ENCODE data around the gene ADAMTS8. TPM values are rescaled to one million over a fixed set of nuclear protein-coding genes. Genes with fewer than 3 reads are reported as not detected.

ADAMTS8 gene
- total RNA-seq, 1 experiment from 2014 or later = 0.07 TPM

DNA sequence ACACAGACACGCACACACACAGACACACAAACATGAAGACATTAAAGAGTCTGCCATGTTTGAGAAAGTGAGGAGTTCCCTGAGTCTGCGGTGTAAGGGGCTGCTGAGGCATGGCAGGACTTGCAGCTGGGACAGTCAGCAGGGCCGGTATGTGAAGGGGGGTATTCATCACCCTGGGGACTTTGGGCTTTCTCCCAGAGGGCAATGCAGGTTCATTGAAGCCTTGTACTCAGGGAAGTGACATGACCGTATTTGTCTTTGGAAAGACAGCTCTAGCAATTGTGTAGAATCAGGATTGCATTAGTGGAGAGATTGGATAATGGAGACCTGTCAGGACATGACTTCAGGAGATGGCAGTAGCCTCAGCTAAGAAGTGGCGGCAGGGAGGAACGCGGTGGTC is 9.4 kb upstream of the ADAMTS8 start:
- ATAC-seq = no peak
- intact Hi-C loops (cut with micrococcal nuclease) = loop anchor here (10.0 kb wide), 2 partner anchors 227 to 653 kb away; no protein-coding TSS in a partner anchor
- DNase-seq (ENCODE audit: low read depth, low spot score) = no peak
- H3K4me3 ChIP-seq (replicated peaks in 1 of 2; ENCODE audit: low read depth in 1 of 2, low read length in 2 of 2) = no peak overlapping the region
- H4K20me1 ChIP-seq (ENCODE audit: insufficient read depth) = no peaks in the 10 kb centered on the region
- no peaks in the 10 kb centered on the region; the same call in 1 of the 2 replicates for H3K27me3 ChIP-seq (ENCODE audit: insufficient read depth, low read length)
- H3K4me2 ChIP-seq (ENCODE audit: low read length) = no peak overlapping the region
- no peaks in the 10 kb centered on the region for H3K9me2 ChIP-seq (ENCODE audit: insufficient read depth)
- no peaks in the 10 kb centered on the region for H3K9me3 ChIP-seq (ENCODE audit: control insufficient read depth in 1 of 2, insufficient read depth in 1 of 2, low read depth in 1 of 2, low read length in 2 of 2)
- ChIA-PET RAD21 (ENCODE audit: low non-redundant PET in 1 of 2, low total read pairs in 2 of 2, uncharacterized antibody in 2 of 2, unreplicated experiment in 2 of 2) (no interaction called here), POLR2A (no interaction called here), CTCF (interaction anchor here (1.6 to 2.0 kb wide), 2 partner anchors 424 to 457 kb away, joined by 5 to 7 read pairs; no protein-coding TSS in a partner anchor)
- peaks cover 0 to 3% of the 10 kb centered on the region in 2 experiments; a peak in 1 of 4 replicates for H3K4me1 ChIP-seq (ENCODE audit: control insufficient read depth in 1 of 2, insufficient read depth in 2 of 2, low read length in 2 of 2)
- TF ChIP-seq ZNF274 (IDR thresholded peaks at IDR 0.05; ENCODE audit: low read depth, low read length) (no peak), POLR2A (IDR thresholded peaks at IDR 0.05; ENCODE audit: borderline replicate concordance, extremely low read depth, insufficient read depth, insufficient read length) (no peak), EZH2phosphoT487 (IDR thresholded peaks at IDR 0.05; ENCODE audit: borderline replicate concordance) (no peak), CBX3 (IDR thresholded peaks at IDR 0.05; ENCODE audit: low read depth) (no peak), SIN3A (IDR thresholded peaks at IDR 0.05; ENCODE audit: low read depth) (no peak), YY1 (IDR thresholded peaks at IDR 0.05; ENCODE audit: extremely low read depth, insufficient replicate concordance, low read depth, low read length) (no peak)
- no peak overlapping the region for H2AFZ ChIP-seq (ENCODE audit: low read depth, low read length, poor library complexity, severe bottlenecking)
- BruUV-seq (replicated peaks) = no TSS peak
- no peaks in the 10 kb centered on the region for H3K36me3 ChIP-seq (ENCODE audit: control insufficient read depth in 1 of 2, insufficient read depth in 2 of 2, low read length in 2 of 2)
- no peak overlapping the region for H3K9ac ChIP-seq (ENCODE audit: low read length)
- no peak overlapping the region for H3K27ac ChIP-seq (ENCODE audit: low read depth, low read length)
- no peaks in the 10 kb centered on the region for H3K79me2 ChIP-seq (ENCODE audit: insufficient read depth, low read length)

DNA sequence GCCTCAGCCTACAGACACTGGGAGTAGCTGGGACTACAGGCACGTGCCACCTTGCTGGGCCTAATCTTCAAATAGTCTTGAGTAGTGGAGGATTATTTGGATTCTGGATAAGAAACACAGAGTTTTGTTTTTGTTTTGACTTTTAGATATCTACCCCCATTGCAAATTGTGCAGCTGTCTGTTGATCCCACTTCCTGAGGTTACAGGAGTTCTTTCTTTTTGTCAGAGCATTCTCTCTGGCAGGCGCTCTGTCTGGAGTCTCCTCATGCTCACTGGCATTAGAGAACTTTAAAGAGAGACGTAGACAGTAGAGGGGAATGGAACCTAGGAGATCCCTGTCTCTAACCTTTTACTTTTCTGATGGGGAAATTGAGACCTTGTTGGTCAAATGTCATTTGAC is 7.8 kb upstream of the ADAMTS8 start:
- no peak for DNase-seq (ENCODE audit: low read depth, low spot score)
- ChIA-PET RAD21 (ENCODE audit: low non-redundant PET in 1 of 2, low total read pairs in 2 of 2, uncharacterized antibody in 2 of 2, unreplicated experiment in 2 of 2) (no interaction called here), POLR2A (no interaction called here), CTCF (interaction anchor here (1.2 kb wide), 1 partner anchor 460 kb away, joined by 3 read pairs; no protein-coding TSS in a partner anchor)
- no peak for TF ChIP-seq EZH2 (IDR thresholded peaks at IDR 0.05)
- no peak for TF ChIP-seq CEBPB (IDR thresholded peaks at IDR 0.05; ENCODE audit: low read depth)
- TF ChIP-seq SIN3A (IDR thresholded peaks at IDR 0.05; ENCODE audit: low read depth) = no peak
- no peak for TF ChIP-seq ZNF274 (IDR thresholded peaks at IDR 0.05; ENCODE audit: low read depth, low read length)
- TF ChIP-seq, protein P1, sequence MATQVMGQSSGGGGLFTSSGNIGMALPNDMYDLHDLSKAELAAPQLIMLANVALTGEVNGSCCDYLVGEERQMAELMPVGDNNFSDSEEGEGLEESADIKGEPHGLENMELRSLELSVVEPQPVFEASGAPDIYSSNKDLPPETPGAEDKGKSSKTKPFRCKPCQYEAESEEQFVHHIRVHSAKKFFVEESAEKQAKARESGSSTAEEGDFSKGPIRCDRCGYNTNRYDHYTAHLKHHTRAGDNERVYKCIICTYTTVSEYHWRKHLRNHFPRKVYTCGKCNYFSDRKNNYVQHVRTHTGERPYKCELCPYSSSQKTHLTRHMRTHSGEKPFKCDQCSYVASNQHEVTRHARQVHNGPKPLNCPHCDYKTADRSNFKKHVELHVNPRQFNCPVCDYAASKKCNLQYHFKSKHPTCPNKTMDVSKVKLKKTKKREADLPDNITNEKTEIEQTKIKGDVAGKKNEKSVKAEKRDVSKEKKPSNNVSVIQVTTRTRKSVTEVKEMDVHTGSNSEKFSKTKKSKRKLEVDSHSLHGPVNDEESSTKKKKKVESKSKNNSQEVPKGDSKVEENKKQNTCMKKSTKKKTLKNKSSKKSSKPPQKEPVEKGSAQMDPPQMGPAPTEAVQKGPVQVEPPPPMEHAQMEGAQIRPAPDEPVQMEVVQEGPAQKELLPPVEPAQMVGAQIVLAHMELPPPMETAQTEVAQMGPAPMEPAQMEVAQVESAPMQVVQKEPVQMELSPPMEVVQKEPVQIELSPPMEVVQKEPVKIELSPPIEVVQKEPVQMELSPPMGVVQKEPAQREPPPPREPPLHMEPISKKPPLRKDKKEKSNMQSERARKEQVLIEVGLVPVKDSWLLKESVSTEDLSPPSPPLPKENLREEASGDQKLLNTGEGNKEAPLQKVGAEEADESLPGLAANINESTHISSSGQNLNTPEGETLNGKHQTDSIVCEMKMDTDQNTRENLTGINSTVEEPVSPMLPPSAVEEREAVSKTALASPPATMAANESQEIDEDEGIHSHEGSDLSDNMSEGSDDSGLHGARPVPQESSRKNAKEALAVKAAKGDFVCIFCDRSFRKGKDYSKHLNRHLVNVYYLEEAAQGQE (IDR thresholded peaks at IDR 0.05; ENCODE audit: low read depth) = no peak
- TF ChIP-seq, protein P2, sequence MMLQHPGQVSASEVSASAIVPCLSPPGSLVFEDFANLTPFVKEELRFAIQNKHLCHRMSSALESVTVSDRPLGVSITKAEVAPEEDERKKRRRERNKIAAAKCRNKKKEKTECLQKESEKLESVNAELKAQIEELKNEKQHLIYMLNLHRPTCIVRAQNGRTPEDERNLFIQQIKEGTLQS (IDR thresholded peaks at IDR 0.05) = no peak
- no peak for TF ChIP-seq FOSL1 (IDR thresholded peaks at IDR 0.05; ENCODE audit: low read depth)
- Histone ChIP-seq H4K20me1 (ENCODE audit: insufficient read depth) (no peaks in the 10 kb centered on the region), H3K4me1 (ENCODE audit: control insufficient read depth in 1 of 2, insufficient read depth in 2 of 2, low read length in 2 of 2) (peaks cover 0 to 3% of the 10 kb centered on the region in 2 experiments; a peak in 1 of 4 replicates), H3K9me3 (ENCODE audit: control insufficient read depth in 1 of 2, insufficient read depth in 1 of 2, low read depth in 1 of 2, low read length in 2 of 2) (no peaks in the 10 kb centered on the region), H3K79me2 (ENCODE audit: insufficient read depth, low read length) (no peaks in the 10 kb centered on the region), H3K27ac (ENCODE audit: low read depth, low read length) (no peak overlapping the region), H3K4me3 (replicated peaks in 1 of 2; ENCODE audit: low read depth in 1 of 2, low read length in 2 of 2) (no peak overlapping the region), H3K9ac (ENCODE audit: low read length) (no peak overlapping the region), H3K9me2 (ENCODE audit: insufficient read depth) (no peaks in the 10 kb centered on the region), H3K4me2 (ENCODE audit: low read length) (no peak overlapping the region), H2AFZ (ENCODE audit: low read depth, low read length, poor library complexity, severe bottlenecking) (no peak overlapping the region), H3K27me3 (ENCODE audit: insufficient read depth, low read length) (no peaks in the 10 kb centered on the region; the same call in 1 of the 2 replicates), H3K36me3 (ENCODE audit: control insufficient read depth in 1 of 2, insufficient read depth in 2 of 2, low read length in 2 of 2) (no peaks in the 10 kb centered on the region)
- no TSS peak for BruUV-seq (replicated peaks)
- intact Hi-C loops (cut with micrococcal nuclease) = loop anchor here (10.0 kb wide), 2 partner anchors 229 to 651 kb away; no protein-coding TSS in a partner anchor
- ATAC-seq = no peak

Measured in HCT116 (cell line).